HL-60/S4 (cell line): Measurements from ENCODE around the gene DNMT3B.
"Not testable (repeated sequence)": the region's sequence is repeated elsewhere in the genome, so short reads cannot be mapped to it uniquely, and the experiment has no call there.

Experiments used
- in situ Hi-C: fragments of 300-500 bp; cut with MboI; formaldehyde crosslinking; loops from 2 replicates; pipeline ENCODE4 v1.14.3; 2022; ENCODE audit warnings: low sequenced_read_pairs

Gene DNMT3B

DNA sequence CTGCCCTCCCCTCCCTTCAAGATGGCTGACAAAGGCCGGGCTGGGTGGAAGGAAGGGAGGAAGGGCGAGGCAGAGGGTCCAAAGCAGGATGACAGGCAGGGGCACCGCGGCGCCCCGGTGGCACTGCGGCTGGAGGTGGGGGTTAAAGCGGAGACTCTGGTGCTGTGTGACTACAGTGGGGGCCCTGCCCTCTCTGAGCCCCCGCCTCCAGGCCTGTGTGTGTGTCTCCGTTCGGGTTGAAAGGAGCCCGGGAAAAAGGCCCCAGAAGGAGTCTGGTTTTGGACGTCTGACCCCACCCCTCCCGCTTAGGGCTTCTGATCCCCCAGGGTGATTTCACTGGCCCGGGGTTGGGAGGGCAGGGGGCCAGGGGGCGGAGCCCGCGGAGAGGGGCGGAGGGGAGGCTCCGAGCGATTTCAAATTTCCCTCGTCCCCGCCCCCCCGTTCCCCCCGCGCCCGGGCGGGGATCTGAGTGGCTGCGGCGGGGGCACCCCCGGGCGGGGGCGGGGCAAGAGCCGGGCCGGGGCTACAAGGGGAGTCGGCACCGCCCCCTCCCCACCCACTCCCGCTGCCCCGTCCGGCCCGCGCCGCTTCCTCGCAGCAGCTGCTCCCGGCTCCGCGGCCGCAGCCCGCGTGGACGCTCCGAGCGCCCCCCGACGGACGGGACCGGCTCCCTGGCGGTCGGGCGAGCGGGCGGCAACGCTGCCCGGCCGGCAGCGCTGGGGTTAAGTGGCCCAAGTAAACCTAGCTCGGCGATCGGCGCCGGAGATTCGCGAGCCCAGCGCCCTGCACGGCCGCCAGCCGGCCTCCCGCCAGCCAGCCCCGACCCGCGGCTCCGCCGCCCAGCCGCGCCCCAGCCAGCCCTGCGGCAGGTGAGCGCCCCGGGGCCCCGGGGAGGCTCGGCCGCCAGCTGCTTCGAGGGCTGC lies at the start of gene DNMT3B:
Gene DNMT3B (plus strand): TSS at position 555 of the 923 bp plus-strand sequence. CDS start 17,939 bp downstream, outside the sequence.
- in situ Hi-C loops, result no loop called here

DNA sequence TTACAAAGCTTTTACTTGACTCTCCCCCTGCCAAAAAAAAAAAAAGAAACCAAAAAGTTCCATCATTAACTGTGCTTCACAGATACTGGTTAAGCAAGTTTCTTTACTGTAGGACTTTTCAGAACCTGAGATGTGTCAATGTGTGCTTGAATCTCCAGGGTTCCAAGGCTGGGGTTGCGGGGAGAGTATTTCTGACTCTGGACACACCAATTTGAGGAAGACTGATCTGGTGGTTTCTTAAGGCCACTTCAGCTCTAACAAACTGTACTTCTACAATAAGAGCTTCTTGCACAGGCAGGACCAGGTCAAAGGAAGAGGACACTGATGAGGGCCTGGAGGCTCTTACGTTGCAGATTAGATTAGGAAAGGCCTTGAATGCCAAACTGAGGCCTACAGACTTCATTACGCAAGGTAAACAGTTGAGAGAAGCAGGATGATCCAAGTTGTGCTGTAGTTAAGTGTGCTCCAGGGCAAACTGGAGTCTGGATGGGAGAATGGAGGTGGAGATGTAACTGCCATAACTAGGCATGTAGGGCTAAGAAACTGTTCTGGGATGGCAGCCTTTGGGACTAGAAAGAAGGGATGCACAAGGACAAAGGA lies 43.3 kb upstream of the DNMT3B start:
- in situ Hi-C loops, result no loop called here

DNA sequence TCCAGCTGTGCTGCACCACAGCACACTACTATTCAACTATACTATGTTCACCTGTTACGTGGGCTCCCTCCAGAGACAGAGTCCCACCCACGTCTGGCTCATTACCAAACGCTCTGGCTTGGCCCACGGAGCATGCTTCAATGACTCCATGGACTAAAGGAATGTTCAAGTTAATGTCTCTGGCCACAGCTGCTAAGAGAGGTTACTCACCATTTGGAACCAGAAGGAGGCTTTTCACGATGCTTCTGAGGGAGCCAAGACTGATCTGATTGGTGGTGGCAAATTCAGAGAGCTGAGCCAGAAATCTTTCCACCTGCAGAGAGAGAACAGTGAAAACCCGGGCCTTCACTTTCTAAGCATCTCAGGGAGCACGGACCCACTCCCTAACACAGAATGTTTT lies 34.5 kb upstream of the DNMT3B start:
- in situ Hi-C loops, result no loop called here

DNA sequence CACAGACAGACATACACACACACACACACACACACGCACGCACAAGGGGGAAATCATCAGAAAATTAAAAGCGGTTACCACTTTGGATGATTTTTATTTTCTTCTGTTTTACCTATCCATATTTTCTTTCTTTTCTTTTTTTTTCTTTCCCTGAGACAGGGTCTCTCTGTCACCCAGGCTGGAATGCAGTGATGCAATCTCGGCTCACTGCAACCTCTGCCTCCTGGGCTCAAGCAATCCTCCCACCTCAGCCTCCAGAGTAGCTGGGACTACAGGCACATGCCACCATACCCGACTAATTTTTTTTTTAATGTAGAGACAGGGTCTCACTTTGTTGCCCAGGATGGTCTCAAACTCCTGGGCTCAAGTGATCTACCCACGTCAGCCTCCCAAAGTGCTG lies 33.8 kb upstream of the DNMT3B start:
- in situ Hi-C loops, result not testable (repeated sequence)

DNA sequence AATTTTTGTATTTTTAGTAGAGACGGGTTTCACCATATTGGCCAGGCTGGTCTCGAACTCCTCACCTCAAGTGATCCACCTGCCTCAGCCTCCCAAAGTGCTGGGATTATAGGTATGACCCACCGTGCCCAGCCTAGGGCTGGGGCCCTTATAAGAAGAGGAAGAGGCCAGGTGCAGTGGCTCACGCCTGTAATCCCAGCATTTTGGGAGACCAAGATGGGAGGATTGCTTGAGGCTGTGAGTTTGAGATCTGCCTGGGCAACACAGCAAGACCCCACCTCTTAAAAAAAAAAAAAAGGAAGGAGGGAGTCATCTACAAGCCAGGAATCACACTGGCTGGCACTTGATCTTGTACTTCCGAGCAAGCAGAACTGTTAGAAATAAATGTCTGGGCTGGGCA lies 32.9 kb upstream of the DNMT3B start:
- in situ Hi-C loops, result not testable (repeated sequence)

DNA sequence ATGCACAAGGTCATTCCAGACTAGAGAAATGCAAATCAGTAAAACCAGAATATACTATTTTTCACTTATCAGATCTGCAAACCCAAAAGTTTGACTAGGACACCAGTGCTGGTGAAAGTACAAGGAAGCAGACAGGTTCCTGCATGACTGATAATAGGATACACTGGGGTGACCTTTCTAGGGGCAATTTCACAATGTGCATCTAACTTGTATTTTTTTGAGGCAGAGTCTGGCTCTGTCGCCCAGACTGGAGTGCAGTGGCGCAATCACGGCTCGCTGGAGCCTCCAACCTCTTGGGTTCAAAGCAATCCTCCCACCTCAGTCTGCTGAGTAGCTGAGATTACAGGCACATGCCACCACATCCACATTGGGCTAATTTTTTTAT lies 30.3 kb upstream of the DNMT3B start:
- in situ Hi-C loops, result no loop called here

DNA sequence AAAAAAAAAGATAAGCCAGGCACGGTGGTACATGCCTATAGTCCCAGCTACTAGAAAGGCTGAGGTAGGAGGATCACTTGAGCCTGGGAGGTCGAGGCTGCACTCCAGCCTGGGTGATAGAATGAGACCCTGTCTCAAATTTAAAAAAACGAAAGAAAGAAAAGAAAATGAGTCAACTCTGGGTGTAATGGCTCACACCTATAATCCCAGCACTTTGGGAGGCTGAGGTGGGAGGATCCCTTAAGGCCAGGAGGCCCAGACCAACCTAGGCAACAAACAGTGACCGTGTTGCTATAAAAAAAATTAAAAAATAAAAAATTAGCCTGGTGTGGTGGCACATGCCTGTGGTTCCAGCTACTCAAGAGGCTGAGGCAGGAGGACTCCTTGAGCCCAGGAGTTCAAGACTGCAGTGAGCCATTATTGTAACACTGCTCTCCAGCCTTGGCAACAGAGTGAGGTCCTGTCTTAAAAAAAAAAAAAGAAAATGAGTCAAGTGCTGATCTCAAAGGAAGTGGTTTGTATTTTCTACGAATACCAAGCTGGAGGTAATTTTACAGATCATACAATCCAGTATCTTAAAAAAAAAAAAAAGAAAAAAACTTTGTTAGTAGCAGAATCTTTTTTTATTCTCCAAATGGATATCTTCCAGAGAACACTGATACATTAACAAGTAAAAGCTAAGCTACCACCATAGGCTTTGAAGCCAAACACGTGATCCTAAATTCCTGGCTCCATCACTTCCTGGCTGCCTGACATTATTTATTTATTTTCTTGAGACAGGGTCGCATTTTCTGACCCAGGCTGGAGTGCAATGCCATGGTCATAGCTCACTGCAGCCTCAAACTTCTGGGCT lies 24.6 kb upstream of the DNMT3B start:
- in situ Hi-C loops, result no loop called here

DNA sequence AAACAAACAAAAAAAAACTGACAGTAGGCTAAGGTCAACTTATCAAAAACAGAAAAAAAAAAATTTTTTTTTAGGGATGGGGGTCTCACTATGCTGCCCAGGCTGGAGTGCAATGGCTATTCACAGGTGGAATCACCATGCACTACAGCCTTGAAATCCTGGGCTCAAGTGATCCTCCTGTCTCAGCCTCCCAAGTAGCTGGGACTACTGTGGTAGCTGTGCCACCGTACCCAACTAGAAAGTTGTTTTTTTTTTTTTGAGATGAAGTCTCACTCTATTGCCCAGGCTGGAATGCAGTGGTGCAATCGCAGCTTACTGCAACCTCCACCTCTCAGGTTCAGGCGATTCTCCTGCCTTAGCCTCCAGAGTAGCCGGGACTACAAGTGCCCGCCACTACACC lies 21.0 kb upstream of the DNMT3B start:
- in situ Hi-C loops, result no loop called here

DNA sequence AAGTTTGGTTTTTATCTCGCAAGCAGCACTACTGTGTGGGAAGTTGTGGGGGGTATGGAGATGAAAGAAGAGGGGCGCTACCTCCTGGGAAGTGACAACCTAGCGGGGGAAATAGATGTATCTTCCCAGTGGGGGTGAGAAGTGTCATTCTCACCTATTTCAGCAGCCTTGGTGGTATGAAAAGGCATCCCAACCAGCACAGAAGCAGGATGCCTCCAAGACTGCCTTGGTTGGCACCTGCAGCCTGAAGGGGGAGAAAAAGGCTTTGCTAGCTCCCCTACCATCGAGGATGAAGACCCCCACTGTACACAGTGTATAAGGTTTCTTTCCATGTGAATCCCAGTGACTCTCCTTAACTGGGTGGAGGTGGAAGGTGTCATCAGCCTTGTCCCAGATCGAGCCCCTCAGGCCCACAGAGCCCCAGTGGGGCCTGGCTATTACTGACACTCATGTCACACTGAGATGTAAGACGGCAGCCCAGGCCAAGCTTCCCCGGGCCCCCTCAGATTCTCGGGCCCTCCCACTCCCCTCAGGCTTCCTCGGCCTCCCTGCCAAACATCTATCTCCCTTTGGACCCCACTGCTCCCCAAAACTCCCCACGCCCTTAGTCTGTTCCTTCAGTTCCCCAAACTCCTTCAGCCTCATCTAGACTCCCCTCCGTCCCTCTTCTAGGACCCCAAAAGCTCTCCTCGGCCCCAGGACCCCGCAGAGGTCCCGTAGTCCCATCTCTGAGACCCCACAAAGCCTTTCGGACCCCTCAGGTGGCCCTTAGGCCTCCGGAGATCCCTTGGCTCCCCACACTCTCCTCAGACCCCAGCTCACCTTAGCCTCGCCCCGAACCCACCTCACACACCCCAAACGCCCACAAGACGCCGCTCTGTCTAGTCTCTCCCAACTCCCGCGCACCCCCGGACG lies 19.6 kb upstream of the DNMT3B start:
- in situ Hi-C loops, result no loop called here

DNA sequence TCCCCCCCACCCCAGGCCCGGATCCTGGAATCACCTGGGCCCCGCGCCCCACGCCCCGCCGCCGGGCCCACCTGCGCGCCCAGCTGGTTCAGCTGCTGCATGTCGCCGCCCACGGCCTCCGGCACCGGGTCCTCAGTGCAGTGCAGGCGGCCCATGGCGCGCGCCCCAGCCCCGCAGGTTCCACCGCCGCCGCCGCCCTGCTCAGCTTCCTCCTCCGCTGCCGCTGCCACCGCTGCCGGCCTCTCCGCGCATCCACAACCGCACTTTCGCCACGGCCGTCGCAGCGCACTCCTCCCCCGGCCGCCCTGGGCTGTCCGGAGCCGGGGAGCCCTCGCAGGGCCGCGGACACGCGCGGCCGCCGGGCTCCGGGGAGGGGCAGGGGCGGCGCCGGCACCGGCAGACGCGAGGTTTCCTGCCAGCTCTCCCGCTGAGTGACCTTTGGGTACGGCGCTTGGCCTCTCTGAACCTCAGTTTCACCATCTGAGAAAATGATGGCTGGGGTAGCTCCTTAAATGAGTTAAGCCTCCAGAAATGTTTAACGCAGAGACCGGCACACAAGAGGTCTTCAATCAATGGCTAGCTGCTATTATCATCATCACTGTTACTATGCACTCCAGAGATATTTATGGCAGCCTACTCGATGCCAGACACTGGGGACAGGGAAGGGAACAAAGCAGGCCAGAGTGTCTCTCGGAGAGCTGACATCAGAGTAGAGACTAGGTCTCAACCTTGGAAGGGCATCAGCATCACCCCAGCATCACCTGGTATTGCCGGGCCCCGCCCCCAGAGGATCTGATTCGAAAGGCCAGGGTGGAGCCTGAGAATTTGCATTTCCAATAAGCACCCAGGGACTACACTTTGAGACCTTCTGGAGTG lies 18.7 kb upstream of the DNMT3B start, which contains the start of gene COMMD7:
Gene COMMD7 (minus strand): TSS at position 231 of the 876 bp plus-strand sequence. CDS start 76 bp downstream, at position 155.
- in situ Hi-C loops, result no loop called here

DNA sequence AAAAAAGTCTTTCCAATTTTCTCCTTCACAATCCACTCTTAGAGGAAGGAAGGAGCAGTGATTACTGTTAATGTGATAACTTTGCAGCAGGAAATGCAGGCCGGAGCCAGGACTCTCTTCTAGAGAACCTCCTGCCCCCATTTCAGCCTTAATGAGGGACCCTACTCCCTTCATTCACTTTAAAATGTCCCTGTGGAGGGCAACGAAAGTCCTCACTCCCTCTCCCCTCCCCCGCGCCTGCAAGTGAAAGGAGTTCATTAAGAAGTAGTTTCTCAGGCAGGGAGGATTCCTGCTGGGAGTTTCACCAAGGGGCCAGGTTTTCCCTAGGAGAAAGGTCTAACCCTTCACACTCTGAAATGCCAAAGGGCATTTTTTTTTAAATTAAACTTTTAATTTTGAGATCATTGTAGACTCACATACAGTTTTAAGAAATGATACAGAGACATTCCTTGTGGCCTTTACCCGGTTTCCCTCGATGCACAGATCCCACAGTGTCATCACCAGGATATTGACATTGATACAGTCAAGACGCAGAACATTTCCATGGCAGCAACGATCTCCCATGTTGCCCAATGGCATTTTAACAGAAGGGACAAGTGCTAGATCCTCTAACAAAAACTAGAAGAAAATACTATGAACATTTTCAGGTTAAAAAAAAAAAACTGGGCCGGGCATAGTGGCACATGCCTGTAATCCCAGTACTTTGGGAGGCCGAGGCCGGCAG lies 12.1 kb upstream of the DNMT3B start:
- in situ Hi-C loops, result no loop called here

DNA sequence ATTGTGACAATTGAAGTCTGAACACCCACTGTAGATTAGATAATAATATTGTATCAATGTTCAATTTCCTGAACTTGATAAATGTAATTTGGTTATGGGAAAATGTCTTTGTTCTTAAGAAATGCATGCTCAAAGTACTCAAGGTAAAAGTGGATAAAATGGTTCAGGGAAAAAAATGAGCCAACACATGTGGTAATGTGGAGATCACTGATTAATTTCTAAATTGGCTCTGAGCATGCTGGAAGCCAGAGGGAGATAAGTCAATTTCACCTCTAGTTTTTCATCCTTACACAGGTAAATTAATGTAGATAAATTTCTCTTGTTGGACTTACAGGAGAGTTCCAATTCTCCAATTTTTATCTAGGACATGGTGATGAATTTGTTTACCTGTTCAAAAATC lies 10.9 kb upstream of the DNMT3B start:
- in situ Hi-C loops, result no loop called here

DNA sequence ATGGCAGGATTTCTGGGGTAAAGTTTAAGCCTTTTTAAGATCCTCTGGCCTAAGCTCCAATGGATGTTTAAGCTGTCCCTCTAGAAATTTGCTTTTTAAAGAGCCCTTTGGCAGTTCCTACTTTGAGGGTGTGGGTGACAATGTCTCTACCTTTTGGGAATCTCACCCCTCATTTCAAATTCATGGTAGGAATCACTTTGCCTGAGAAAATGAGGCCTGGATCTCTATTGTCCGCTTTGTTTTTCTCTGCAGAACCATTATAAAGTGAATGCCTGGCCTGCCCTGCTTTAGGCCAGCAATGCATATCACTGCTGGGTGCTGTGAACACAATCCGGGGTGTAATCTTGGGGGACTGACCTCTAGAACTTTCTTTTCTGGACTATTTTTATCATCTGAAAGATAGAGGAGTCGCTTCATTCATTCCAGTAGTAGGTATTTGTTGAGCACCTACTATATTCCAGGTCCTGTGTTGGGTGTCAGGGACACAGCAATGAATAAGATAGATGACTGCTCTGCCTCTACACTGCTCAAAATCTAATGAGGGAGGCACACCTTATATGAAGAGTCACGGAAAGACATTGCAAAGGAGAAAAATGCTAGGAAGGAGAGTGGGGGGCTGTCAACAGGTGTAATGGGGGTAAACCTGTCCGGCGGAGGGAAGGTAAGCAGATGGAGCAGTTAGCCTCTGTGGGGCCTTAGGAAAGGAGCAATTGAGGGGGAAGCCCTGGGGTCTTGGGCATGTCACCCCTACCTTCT lies 10.3 kb upstream of the DNMT3B start:
- in situ Hi-C loops, result no loop called here

DNA sequence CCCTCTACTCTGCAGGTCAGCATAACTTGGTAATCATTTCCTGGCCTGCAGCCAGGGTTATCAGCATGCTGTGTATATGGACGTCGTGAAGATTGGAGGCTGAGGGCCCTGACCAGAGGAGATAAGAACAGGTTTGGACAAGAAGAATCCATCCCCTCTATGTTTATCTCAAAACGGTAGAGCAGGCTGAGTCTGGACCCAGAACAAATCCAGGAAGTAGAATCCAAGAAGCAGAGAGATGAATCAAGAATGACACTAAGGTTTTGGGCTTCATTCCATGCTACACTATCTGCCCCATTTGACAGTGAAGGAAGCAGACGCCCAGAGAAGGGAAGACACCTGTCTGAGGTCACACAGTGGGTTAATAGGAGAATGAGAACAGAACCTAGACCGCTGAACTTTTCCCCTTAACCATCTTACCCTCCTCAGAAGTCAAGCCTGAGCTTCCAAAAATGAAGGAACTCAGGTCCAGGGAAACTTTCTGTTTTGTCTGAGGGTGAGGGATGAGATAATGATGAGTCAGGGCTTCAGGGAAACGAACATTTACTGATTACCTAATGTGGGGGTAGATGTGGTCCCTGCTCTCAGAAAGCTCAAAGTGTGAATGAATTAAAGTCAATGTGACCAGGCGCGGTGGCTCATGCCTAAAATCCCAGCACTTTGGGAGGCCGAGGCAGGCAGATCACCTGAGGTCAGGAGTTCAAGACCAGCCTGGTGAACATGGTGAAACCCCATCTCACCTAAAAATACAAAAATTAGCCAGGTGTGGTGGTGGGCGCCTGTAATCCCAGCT lies 9.5 kb upstream of the DNMT3B start:
- in situ Hi-C loops, result no loop called here

DNA sequence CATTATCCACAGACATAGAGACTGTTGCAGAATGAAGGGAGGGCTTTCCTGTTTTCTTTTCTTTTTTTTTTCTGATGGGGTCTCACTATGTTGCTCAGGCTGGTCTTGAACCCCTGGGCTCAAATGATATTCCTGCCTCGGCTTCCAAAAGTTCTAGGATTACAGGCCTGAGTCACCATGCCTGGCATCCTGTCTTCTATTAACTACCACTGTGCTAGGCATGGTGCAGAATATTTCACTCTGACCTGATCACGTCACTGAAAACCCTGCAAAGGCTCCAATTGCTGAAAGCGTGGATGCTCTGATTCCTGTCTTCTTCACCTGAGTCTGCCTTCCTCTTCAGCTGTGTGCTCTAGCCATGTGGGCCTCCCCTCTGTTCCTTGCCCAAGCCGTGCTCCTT lies 8.5 kb upstream of the DNMT3B start:
- in situ Hi-C loops, result no loop called here

DNA sequence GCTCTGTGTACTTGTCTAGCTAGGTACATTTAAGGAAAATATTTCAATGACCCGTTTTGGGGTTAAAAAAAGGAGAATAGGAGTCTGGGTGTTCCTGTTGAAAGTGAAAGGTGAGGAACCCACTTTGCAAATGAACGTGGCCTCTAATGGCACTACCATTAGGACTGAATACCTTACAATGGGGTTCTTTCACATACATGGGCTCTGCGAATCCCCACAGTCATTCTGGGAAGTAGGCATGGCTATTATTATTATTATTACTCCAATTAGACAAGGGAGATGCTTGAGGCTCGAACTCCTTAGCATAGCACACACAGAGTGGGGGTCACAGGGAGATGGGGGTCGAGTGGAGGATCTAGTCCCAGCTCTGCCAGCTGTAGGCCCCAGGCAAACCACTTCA lies 6.0 kb upstream of the DNMT3B start:
- in situ Hi-C loops, result no loop called here

DNA sequence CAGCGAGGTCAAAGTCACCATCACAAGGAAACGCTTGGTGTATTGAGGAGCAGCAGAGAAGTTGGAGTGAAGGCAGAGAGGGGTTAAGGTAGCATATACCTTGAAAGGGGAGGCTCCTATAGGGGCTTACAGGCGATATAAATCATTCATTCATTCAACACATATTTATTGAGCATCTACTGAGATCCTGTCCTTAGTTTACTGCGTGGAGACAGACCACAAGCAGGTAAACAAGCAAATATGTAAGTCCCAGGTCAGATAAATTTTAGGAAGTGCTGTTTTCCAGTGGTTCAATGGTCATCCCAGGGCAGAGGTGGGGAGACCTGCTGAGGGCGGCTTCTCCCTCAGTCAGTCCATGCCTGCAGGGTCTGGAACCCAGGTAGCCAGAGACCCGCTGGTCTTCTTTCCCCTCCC lies 761 bp upstream of the DNMT3B start:
- in situ Hi-C loops, result no loop called here
